ENCODE data around the gene SSC4D. TPM values are rescaled to one million over a fixed set of nuclear protein-coding genes. Genes with fewer than 3 reads are reported as not detected.
"Not testable (repeated sequence)": the region's sequence is repeated elsewhere in the genome, so short reads cannot be mapped to it uniquely, and the experiment has no call there.

The SSC4D gene
- total RNA-seq = 0.88 TPM in 1 of 2 replicates, not detected in the other
- polyA plus RNA-seq (2012) = 0.90 TPM

- DNase-seq (ENCODE audit: low read depth) = no peak
Observed at GRCh38 chr7:76409537-76409936, at the start of gene SSC4D. Gene SSC4D (minus strand): TSS chr7:76409697. CDS start chr7:76404439, 5,258 bp downstream.

DNA sequence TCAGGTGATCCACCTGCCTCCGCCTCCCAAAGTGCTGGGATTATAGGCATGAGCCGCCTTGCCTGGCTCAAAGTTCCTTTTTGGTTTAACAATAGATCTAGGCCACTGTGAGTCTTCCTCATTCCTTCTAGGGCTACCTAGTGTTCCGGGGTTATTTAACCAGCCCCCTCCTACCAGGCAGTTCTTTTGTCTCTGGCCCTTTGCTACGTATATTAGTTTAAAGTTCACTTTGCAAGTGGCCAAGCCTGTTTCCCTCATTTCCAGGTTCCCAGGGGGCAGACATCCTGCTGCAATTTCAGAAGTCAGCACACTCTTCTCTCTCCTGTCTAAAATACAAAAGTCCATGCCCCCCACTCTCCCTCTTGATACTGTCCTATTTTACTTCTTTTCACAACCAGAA, 49.0 kb upstream of the SSC4D start:
- DNase-seq (ENCODE audit: low read depth) = not testable (repeated sequence)

- not testable (repeated sequence) for DNase-seq (ENCODE audit: low read depth)
Observed at GRCh38 chr7:76457017-76457416, 47.5 kb upstream of the SSC4D start.

- DNase-seq (ENCODE audit: low read depth) = peak; percentile 46
Observed at GRCh38 chr7:76445577-76446008, 36.1 kb upstream of the SSC4D start.

DNA sequence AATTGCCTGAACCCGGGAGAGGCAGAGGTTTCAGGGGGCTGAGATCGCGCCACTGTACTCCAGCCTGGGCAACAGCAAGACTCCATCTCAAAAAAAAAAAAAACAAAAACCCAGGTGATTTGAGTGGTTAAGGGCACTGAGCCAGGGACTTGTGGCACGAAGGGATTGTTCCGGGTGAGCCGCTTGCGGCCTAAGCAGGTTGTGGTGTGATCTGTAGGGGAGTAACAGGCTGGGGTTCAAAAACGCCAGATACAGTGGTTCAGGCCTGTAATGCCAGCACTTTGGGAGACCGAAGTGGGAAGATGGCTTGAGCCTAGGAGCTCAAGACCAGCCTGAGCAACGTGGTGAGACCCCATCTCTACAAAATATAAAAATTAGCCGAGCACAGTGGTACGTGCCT, 34.3 kb upstream of the SSC4D start:
- not testable (repeated sequence) for DNase-seq (ENCODE audit: low read depth)

DNA sequence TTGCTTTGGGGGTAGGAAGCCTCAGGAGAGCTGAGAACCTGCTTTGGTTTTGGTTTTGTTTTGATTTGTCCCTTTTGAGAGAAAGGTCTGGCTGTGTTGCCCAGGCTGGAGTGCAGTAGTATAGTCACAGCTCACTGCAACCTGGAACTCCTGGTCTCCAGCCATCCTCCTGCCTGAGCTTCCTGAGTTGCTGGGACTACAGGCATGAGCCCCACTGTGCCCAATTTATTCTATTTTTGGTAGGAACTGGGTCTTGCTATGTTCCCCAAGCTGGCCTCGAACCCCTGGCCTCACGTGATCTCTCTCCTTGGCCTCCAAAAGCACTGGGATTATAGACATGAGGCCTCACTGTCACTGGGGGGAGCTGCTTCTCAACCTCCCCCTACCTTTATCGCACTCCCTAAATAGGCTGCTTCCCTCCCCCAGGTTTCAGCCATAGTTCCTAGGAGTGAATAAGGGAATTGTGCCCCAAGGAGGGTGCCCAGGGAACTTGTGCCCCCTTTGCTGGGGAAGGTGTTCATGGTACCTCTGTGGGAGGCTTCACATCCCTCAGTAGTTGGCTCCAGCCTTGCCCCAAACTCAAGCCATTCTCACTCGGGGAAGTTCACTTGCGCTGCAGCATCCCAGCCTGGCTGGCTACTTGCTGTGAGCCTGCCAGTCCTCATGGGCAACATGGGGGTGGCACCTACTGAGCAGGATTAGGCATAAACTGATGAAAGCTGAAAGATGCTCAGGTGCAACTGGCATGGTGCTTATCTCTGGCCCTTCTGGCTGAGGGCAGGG, 33.4 kb upstream of the SSC4D start:
- not testable (repeated sequence) for DNase-seq (ENCODE audit: low read depth)

DNA sequence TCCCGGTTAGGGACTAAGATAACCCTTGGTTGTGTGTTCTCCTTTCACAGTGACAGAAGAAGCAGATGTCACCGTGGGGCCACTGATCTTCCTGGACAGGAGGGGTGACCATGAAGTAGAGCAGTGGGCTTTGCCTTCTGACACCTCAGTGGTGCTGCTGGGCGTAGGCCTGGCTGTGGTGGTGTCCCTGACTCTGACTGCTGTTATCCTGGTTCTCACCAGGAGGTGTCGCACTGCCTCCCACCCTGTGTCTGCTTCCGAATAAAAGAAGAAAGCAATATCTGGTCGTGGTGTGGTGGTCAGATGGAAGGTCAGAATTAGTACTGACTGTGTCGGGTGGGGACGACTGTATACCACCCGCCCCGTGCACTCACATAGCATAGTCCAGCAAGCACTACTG, 32.3 kb upstream of the SSC4D start:
- not testable (repeated sequence) for DNase-seq (ENCODE audit: low read depth)

DNA sequence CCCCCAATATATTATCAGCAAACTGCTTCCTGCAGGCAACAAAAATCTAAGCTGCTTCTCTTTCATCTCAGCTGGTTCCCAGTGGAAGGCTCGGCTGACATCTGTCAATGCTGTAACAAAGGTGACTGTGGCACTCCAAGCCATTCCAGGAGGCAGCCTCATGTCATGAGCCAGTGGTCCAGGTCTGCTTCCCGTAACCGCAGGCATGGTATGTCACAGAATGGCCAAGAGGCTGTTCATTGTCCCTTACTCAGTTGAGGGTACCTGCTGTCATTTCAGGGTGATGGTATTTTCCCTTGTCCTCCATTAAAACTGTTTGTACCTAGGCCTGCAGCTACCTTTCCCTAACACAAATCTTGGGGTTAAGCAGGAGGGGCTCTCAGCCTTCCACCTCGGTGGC, 30.9 kb upstream of the SSC4D start:
- not testable (repeated sequence) for DNase-seq (ENCODE audit: low read depth)

GRCh38 chr7:76439120-76439888, 29.8 kb upstream of the SSC4D start:
- not testable (repeated sequence) for DNase-seq (ENCODE audit: low read depth)

DNA sequence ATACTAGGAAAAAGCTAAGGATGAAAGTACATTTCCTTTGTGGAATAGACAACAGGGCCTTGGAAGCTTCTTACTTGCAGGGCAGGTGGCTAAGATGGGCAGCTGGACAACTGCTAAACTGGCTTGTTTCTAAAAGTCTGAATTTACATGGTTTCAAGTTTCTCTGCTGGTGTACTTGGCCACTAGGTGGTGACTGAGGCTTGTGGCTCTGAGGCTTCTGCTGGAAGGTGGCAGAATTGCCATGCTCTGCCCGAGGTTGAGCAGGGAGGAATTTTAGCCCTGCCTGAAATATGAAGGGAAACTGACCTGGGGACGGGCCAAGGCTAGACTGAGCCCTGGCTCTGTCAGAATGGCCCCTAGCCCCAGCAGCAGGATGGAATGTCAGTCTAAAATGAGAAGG, 28.4 kb upstream of the SSC4D start:
- peak; percentile 95 for DNase-seq (ENCODE audit: low read depth)

- DNase-seq (ENCODE audit: low read depth) = no peak
Observed at GRCh38 chr7:76430836-76431235, 21.3 kb upstream of the SSC4D start.

DNA sequence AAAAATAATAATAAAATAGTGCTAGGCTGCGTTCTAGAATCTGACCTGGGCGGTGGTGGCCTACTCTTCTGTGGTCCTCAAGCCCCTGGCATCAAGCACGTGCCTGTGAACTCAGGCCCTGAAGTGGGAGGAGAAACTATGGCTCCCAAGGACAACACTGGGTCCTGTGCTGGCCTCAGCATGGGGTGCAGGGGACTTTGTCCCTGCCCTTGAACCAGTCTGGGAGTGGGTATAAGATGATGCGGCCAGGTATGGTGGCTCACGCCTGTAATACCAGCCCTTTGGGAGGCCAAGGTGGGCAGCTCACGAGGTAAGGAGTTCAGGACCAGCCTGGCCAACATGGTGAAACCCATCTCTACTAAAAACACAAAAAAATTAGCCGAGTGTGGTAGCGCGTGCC, 20.7 kb upstream of the SSC4D start:
- no peak for DNase-seq (ENCODE audit: low read depth)

DNA sequence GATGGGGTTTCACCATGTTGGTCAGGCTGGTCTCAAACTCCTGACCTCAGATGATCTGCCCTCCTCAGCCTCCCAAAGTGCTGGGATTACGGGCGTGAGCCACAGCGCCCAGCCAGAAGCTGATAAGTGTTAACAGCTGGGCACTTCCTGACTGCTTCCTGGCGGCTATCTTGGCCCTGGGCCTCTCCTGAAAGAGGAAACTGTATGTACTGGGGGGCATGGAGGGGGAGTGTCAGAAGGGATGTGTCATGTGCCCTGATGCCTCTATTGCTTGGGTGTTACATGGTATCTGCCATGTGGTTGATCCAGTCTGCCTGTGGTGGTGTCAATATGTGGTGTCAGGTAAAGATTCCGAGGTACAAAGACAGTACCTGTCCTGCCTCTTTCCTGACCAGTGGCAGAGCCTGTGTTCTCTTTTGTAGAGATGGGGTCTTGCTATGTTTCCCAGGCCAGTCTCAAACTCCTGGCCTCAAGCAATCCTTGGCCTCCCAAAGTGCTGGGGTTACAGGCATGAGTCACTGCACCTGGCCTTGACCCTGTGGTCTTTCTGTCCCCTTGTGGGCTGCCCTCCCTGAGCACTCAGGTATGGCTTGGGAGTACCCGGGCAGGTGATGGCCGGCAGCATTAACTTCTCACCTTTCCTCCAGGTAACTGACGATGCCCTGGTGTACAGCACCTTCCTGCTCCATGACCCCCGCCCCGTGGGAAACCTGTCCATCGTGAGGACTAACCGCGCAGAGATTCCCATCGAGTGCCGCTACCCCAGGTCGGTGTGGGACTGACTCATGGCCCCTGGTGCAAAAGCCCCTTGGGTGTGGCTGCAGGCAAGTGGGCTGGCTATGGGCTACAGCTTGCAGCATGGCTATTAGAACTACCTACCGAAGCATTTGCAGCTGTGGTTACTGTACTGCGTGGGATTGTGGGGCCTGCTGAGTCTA, 19.6 kb upstream of the SSC4D start:
- DNase-seq (ENCODE audit: low read depth) = peak; percentile 86

DNA sequence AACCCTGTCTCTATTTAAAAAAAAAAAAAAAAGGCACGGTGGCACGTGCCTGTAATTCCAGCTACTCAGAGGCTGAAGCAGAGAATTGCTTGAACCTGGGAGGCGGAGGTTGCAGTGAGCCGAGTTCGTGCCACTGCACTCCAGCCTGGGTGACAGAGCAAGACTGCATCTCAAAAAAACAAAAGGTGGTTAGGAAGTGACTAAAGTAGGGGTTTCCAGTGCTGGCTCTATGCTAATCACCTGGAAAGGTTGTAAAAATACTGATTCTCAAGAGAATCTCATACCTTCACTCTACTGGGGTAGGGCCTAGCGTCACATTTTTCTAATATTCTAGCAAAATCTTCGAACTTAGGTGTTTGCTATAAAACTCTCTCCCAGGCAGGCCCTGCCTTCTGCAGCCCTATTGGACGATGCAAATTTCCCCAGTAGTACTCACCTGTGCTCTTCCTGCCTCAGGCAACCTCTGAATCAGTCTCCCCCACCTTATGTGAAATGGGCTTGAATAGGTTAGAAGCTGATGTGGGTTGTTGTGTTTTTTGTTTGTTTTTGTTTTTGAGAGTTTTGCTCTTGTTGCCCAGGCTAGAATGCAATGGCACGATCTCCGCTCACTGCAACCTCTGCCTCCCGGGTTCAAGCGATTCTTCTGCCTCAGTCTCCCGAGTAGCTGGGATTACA, 18.8 kb upstream of the SSC4D start:
- DNase-seq (ENCODE audit: low read depth) = no peak

DNA sequence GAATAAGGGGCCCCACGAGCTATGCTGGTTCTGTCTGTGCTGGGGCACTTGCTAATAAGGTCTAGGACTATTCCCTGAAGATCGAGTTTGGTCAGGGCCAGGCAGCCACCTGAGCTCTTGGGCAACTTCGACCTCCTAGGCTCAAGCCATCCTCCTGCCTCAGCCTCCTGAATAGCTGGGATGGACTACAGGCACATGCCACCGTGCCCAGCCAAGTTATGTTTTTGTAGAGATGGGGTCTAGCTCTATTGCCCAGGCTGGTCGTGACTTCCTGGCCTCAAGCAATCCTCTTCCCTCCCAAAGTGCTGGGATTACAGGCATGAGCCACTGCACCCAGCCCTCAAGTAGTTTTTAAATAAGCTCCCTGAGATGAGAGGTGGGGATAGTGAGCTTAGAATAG, 18.1 kb upstream of the SSC4D start:
- DNase-seq (ENCODE audit: low read depth) = no peak

DNA sequence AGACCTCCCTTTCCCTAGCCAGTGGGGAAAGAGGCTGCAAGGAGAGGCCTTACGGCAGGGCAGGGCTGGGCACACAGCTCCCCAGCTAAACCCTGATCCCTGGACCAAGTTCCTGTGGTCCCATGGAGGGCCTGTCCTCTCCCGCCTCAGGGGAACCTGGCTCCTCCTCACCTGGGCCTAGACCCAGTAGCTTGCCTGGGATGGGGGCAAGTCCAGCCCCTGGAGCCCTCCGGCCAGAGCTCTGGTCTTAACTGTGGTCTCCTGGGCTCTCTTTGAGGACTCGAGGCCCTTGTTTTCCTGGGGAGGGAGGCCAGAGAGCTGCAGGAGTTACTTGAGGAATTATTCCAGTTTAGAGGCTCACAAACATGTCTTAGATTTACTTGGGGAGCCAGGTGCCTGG, 16.7 kb upstream of the SSC4D start:
- DNase-seq (ENCODE audit: low read depth) = no peak

- DNase-seq (ENCODE audit: low read depth) = not testable (repeated sequence)
Observed at GRCh38 chr7:76425558-76425957, 16.1 kb upstream of the SSC4D start.

GRCh38 chr7:76425156-76425555, 15.7 kb upstream of the SSC4D start:
- DNase-seq (ENCODE audit: low read depth) = no peak

DNA sequence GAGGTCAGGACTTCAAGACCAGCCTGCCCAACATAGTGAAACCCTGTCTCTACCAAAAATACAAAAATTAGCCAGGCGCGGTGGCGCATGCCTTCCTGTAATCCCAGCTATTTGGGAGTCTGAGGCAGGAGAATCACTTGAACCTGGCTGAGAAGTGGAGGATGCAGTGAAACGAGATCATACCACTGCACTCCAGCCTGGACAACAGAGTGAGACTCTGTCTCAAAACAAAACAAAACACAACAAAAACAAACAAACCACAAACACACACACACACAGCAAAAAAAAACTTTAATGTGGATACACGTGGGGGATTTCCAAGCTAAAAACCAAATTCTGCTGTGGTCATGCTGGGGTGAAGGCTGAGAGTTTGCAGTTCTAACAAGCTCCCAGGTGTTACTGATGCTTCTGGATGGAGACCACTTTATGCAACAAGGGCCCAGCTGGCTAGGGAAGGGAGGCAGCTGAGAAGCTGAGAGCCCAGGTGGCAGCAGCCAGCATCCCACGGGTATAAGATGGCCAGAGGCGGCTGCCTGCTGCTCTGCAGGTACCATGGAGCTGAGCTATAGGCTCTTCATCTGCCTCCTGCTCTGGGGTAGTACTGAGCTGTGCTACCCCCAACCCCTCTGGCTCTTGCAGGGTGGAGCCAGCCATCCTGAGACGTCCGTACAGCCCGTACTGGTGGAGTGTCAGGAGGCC, 15.1 kb upstream of the SSC4D start, which contains the start of gene ZP3:
Gene ZP3, plus strand, starts transcription at position 538 of the 699 bp plus-strand sequence. Its CDS starts 15 bp downstream, at position 553.
- no peak for DNase-seq (ENCODE audit: low read depth)
